ENCODE results near the gene WIPF3. TPM values are rescaled to one million over a fixed set of nuclear protein-coding genes. Genes with fewer than 3 reads are reported as not detected.
"Not testable (repeated sequence)": the region's sequence is repeated elsewhere in the genome, so short reads cannot be mapped to it uniquely, and the experiment has no call there.

The WIPF3 gene
- total RNA-seq, 2 experiments from 2014 or later = not detected

DNA sequence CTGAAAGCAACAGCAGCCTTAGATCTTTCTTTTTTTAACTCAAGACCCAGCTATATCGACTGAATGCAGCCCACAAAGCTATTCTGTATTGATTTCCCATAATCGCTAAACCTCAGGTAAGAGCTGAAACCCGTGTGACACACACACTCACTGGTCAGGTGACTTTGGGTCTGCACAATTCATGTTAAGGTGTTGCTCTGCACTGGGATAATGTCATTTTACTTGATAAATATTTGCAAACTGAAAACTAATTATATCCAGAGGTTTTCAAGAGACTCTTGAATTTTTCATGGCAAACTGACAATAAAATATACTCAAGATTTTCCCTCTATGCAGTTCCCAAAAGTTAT lies 150.2 kb downstream of the WIPF3 start:
- H3K4me1 Mint-ChIP-seq (ENCODE audit: low read depth) = peaks cover 16% of the 10 kb centered on the region
- H3K36me3 Mint-ChIP-seq (ENCODE audit: low read depth) = no peaks in the 10 kb centered on the region
- H3K27ac Mint-ChIP-seq = peak overlapping the region; percentile 47
- H3K9me3 Mint-ChIP-seq = no peaks in the 10 kb centered on the region
- TF ChIP-seq, protein P1, sequence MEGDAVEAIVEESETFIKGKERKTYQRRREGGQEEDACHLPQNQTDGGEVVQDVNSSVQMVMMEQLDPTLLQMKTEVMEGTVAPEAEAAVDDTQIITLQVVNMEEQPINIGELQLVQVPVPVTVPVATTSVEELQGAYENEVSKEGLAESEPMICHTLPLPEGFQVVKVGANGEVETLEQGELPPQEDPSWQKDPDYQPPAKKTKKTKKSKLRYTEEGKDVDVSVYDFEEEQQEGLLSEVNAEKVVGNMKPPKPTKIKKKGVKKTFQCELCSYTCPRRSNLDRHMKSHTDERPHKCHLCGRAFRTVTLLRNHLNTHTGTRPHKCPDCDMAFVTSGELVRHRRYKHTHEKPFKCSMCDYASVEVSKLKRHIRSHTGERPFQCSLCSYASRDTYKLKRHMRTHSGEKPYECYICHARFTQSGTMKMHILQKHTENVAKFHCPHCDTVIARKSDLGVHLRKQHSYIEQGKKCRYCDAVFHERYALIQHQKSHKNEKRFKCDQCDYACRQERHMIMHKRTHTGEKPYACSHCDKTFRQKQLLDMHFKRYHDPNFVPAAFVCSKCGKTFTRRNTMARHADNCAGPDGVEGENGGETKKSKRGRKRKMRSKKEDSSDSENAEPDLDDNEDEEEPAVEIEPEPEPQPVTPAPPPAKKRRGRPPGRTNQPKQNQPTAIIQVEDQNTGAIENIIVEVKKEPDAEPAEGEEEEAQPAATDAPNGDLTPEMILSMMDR (IDR thresholded peaks at IDR 0.05) = no peak
- H3K4me3 Mint-ChIP-seq = no peak overlapping the region
- DNase-seq = no peak
- H3K27me3 Mint-ChIP-seq = no peaks in the 10 kb centered on the region
- ChIA-PET POLR2A (interaction anchor here (0.8 kb wide), 1 partner anchor 85 kb away, joined by 3 read pairs; no protein-coding TSS in a partner anchor), CTCF (interaction anchor here (0.6 to 4.2 kb wide), 5 partner anchors 35 to 1033 kb away, joined by 3 to 18 read pairs (median 4); no protein-coding TSS in a partner anchor)
- ATAC-seq = peak; percentile 41
- intact Hi-C loops (cut with micrococcal nuclease) = loop anchor here (10.0 kb wide), 1 partner anchor 108 kb away; no protein-coding TSS in a partner anchor

DNA sequence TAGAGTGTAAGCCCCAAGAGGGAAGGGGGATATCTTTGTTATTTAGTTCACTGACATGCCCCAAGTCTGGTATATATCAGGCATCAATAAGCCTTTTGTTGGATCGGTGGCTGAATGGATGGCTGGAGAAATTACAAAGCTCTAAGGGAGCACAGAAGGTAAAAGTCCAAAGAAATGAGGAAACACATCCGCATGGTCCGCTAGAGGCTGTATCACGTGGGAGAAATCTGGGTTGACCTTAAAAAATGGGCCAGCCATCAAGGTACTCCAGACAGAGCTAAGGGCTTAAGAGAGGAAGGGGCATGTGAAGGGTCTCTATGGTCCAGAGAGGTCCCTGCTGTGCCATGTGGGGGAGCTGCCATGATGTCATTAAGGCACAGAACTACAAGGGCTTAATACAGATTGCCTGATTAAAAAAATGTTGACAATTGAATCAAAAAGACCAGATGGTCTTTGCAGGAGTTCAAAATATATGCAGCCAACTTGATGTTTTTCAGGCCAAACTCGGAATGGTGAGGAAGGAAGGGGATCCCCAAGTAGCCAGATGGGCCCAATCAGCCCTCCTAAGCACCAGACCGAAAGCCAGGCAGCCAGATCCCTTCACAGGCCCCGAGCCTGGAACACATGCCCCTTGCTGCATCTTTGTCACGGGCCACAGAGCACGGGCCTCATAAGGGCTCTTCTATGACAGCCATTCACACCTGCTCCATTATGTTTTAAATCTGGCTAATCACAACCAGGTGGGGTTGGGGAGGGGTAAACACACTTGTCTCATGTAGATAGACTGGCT lies 151.4 kb downstream of the WIPF3 start:
- no peak for ATAC-seq
- no peak for DNase-seq
- no peak overlapping the region for H3K4me3 Mint-ChIP-seq
- TF ChIP-seq, protein P1 (IDR thresholded peaks at IDR 0.05) = no peak
- H3K36me3 Mint-ChIP-seq (ENCODE audit: low read depth) = no peaks in the 10 kb centered on the region
- intact Hi-C loops (cut with micrococcal nuclease) = loop anchor here (10.0 kb wide), 1 partner anchor 107 kb away; no protein-coding TSS in a partner anchor
- H3K9me3 Mint-ChIP-seq = no peaks in the 10 kb centered on the region
- POLR2A ChIA-PET = no interaction called here
- no peaks in the 10 kb centered on the region for H3K27me3 Mint-ChIP-seq
- H3K27ac Mint-ChIP-seq = no peak overlapping the region
- CTCF ChIA-PET = interaction anchor here (1.2 to 4.2 kb wide), 3 partner anchors 37 to 105 kb away, joined by 3 to 18 read pairs (median 10); no protein-coding TSS in a partner anchor
- peaks cover 16% of the 10 kb centered on the region for H3K4me1 Mint-ChIP-seq (ENCODE audit: low read depth)

DNA sequence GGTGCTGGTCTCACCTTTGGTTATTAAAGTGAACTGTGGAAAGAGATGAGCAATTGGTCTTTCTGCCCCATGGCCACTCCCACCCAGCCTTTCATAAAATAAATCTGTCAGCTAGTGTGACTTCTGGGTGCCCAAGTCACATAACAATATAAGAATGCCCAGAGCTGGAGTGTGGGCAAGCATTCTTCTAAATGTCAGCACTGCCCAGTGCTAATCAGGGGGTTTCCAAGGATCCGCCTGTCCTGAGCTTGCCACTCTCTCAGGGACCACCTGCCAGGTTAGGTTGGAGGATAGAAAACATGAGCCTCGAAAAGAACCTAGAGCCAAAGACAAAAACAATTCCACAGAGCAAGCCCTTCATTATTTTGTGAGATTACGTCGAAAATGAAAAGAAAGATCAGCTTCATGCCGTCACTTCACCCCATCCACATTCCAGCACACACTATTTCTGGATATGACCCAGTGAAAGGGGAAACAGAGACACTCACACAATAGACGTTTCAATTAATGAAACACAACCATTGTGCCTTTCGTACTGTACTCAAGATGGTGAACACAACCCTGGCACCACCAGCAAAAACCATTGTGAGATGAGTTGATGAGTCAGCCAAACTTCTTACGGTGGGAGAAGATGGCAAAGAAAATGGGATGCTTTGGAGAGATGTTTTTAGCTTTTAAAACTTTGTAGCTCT lies 152.5 kb downstream of the WIPF3 start:
- DNase-seq = no peak
- Mint-ChIP-seq H3K27me3 (no peaks in the 10 kb centered on the region), H3K4me1 (ENCODE audit: low read depth) (peaks cover 16% of the 10 kb centered on the region), H3K4me3 (no peak overlapping the region), H3K9me3 (no peaks in the 10 kb centered on the region), H3K36me3 (ENCODE audit: low read depth) (no peaks in the 10 kb centered on the region), H3K27ac (no peak overlapping the region)
- ATAC-seq = no peak
- POLR2A ChIA-PET = no interaction called here
- TF ChIP-seq, protein P1 (IDR thresholded peaks at IDR 0.05) = no peak
- CTCF ChIA-PET = interaction anchor here (1.2 to 4.2 kb wide), 3 partner anchors 38 to 103 kb away, joined by 3 to 18 read pairs (median 4); no protein-coding TSS in a partner anchor
- intact Hi-C loops (cut with micrococcal nuclease) = loop anchor here (10.0 kb wide), 1 partner anchor 106 kb away; no protein-coding TSS in a partner anchor

DNA sequence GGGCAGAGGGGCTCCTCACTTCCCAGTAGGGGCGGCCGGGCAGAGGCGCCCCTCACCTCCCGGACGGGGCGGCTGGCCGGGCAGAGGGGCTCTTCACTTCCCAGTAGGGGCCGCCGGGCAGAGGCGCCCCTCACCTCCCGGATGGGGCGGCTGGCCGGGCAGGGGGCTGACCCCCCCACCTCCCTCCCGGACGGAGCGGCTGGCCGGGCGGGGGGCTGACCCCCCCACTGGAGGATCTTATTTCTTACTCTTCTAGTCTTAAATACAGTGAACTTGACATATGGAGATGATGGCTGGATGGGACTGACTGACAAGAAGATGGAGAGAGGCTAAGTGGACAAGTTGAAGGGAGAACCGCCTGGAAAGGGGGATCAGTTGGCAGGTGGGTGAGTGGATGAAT lies 155.3 kb downstream of the WIPF3 start:
- H3K36me3 Mint-ChIP-seq (ENCODE audit: low read depth); H3K4me3 Mint-ChIP-seq; ATAC-seq; intact Hi-C loops (cut with micrococcal nuclease); H3K4me1 Mint-ChIP-seq (ENCODE audit: low read depth); H3K9me3 Mint-ChIP-seq; CTCF ChIA-PET; H3K27me3 Mint-ChIP-seq; H3K27ac Mint-ChIP-seq; DNase-seq; POLR2A ChIA-PET: not testable (repeated sequence)

DNA sequence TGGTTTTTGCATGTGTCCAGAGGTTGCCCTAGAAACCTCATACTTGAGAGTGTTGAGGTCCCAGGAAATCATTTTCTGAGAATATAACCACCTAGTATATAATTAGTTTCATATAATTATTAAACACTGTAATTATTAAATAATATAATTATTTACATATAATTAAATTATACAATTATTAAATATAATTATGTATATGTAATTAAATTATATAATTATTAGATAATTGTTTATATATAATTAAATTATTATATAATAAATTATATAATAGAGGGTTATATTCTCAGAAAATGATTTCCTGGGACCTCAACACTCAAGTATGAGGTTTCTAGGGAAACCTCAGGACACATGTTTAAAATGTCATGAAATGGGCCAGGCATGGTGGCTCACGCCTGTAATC lies 155.7 kb downstream of the WIPF3 start:
- Mint-ChIP-seq H3K36me3 (ENCODE audit: low read depth) (no peaks in the 10 kb centered on the region), H3K27me3 (no peaks in the 10 kb centered on the region), H3K9me3 (no peaks in the 10 kb centered on the region), H3K4me3 (no peak overlapping the region), H3K4me1 (ENCODE audit: low read depth) (peaks cover 3% of the 10 kb centered on the region), H3K27ac (no peak overlapping the region)
- DNase-seq (no peak), ATAC-seq (no peak)
- ChIA-PET POLR2A (no interaction called here), CTCF (no interaction called here)
- intact Hi-C loops (cut with micrococcal nuclease) = no loop called here
- TF ChIP-seq, protein P1 (IDR thresholded peaks at IDR 0.05) = no peak
